Measurements from ENCODE around the gene RAB11FIP2. TPM values are rescaled to one million over a fixed set of nuclear protein-coding genes. Genes with fewer than 3 reads are reported as not detected.

The RAB11FIP2 gene, protein sequence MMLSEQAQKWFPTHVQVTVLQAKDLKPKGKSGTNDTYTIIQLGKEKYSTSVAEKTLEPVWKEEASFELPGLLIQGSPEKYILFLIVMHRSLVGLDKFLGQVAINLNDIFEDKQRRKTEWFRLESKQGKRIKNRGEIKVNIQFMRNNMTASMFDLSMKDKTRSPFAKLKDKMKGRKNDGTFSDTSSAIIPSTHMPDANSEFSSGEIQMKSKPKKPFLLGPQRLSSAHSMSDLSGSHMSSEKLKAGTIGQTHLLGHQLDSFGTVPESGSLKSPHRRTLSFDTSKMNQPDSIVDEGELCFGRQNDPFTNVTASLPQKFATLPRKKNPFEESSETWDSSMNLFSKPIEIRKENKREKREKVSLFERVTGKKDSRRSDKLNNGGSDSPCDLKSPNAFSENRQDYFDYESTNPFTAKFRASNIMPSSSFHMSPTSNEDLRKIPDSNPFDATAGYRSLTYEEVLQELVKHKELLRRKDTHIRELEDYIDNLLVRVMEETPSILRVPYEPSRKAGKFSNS
- total RNA-seq (10 to 100 TPM in 1 of 2 donors, 1 to 10 TPM in 1; 8.0 to 11.5 TPM), polyA plus RNA-seq (1 to 10 TPM; 3.0 to 4.0 TPM)

DNA sequence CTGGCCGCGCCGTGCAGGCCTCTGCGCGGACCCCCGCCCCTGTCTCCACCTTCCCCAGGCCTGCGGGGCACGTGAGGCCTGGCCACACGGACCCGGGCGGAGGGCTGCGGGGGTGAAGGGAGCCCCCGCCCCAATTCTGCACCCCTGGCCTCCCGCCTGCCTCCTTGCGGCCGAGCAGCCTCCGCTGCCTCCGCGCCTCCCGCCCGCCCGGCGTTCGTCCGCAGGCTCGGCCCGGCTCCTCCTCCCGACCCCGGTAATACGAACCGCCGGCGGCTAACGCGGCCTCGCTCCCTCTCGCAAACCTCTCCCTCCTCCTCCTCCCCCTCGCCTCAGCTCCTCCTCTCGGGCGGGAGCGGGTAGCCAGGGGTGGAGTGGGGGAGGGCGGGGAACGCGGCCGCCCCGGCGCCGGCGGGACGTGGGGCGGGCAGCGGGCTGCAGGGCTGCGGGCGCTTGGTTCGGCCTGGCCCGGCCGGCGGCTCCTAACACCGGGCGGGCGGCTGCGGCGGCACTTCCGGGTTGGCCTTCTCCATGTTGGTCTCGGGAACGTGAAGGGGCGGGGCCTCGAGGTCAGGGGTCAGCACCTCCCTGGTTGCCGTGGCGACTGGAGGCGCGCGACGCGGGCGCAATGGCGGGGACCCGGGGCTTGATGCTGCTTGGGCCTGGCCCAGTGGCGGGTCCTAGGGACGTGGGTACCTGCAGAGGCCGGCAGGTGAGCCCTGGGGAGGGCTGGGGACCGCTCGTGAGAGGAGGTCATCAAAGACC, at the start of gene RAB11FIP2:
RAB11FIP2 (minus strand) TSS at position 547 of the 762 bp plus-strand sequence. CDS start 778 bp downstream, outside the sequence.
- Histone ChIP-seq H3K9me3 (ENCODE audit: control insufficient read depth in 4 of 4, low read length in 3 of 4) (no peaks in the 10 kb centered on the region), H3K27ac (ENCODE audit: low read depth in 1 of 2, low read length in 2 of 2) (peak within 1 kb of the TSS; percentile 75 to 78), H3K27me3 (ENCODE audit: control insufficient read depth in 4 of 4, insufficient read depth in 4 of 4, low read length in 3 of 4) (no peaks in the 10 kb centered on the region), H3K36me3 (ENCODE audit: control insufficient read depth in 4 of 4, insufficient read depth in 3 of 4, low read depth in 1 of 4, low read length in 3 of 4) (no peaks in the 10 kb centered on the region), H3K4me1 (ENCODE audit: control insufficient read depth in 4 of 4, insufficient read depth in 4 of 4, low read length in 3 of 4) (peaks cover 3 to 27% (median 10%) of the 10 kb centered on the region in 4 donors), H3K4me3 (ENCODE audit: low read depth in 1 of 3, low read length in 3 of 3) (peak within 1 kb of the TSS; percentile 74 to 89 (median 84)), H3K9ac (ENCODE audit: low read depth in 1 of 2, low read length in 2 of 2) (peak within 1 kb of the TSS; percentile 42 to 61)
- under 1% methylated on average over 83 of the region's 83 CpGs for WGBS
- TF ChIP-seq YY1 (IDR thresholded peaks at IDR 0.05), result peak; percentile 94
- no peak for TF ChIP-seq FOXA1 (IDR thresholded peaks at IDR 0.05)
- no peak for TF ChIP-seq RXRA (IDR thresholded peaks at IDR 0.05)
- no peak for TF ChIP-seq HNF4G (IDR thresholded peaks at IDR 0.05)
- TF ChIP-seq GABPA (IDR thresholded peaks at IDR 0.05 in 1 of 2, conservative IDR thresholded peaks at IDR 0.05 in 1 of 2), result peak in 1 of 2 donors; percentile 35
- TF ChIP-seq, protein P1, sequence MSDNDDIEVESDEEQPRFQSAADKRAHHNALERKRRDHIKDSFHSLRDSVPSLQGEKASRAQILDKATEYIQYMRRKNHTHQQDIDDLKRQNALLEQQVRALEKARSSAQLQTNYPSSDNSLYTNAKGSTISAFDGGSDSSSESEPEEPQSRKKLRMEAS (IDR thresholded peaks at IDR 0.05), result no peak
- peak; percentile 47 for TF ChIP-seq NR2F2 (IDR thresholded peaks at IDR 0.05)
- TF ChIP-seq, protein P2, sequence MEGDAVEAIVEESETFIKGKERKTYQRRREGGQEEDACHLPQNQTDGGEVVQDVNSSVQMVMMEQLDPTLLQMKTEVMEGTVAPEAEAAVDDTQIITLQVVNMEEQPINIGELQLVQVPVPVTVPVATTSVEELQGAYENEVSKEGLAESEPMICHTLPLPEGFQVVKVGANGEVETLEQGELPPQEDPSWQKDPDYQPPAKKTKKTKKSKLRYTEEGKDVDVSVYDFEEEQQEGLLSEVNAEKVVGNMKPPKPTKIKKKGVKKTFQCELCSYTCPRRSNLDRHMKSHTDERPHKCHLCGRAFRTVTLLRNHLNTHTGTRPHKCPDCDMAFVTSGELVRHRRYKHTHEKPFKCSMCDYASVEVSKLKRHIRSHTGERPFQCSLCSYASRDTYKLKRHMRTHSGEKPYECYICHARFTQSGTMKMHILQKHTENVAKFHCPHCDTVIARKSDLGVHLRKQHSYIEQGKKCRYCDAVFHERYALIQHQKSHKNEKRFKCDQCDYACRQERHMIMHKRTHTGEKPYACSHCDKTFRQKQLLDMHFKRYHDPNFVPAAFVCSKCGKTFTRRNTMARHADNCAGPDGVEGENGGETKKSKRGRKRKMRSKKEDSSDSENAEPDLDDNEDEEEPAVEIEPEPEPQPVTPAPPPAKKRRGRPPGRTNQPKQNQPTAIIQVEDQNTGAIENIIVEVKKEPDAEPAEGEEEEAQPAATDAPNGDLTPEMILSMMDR (IDR thresholded peaks at IDR 0.05; ENCODE audit: low read depth, low read length, missing input control), result no peak
- no peak for TF ChIP-seq SP1 (IDR thresholded peaks at IDR 0.05)
- TF ChIP-seq, protein P3, sequence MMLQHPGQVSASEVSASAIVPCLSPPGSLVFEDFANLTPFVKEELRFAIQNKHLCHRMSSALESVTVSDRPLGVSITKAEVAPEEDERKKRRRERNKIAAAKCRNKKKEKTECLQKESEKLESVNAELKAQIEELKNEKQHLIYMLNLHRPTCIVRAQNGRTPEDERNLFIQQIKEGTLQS (IDR thresholded peaks at IDR 0.05), result no peak
- TF ChIP-seq, protein P4, sequence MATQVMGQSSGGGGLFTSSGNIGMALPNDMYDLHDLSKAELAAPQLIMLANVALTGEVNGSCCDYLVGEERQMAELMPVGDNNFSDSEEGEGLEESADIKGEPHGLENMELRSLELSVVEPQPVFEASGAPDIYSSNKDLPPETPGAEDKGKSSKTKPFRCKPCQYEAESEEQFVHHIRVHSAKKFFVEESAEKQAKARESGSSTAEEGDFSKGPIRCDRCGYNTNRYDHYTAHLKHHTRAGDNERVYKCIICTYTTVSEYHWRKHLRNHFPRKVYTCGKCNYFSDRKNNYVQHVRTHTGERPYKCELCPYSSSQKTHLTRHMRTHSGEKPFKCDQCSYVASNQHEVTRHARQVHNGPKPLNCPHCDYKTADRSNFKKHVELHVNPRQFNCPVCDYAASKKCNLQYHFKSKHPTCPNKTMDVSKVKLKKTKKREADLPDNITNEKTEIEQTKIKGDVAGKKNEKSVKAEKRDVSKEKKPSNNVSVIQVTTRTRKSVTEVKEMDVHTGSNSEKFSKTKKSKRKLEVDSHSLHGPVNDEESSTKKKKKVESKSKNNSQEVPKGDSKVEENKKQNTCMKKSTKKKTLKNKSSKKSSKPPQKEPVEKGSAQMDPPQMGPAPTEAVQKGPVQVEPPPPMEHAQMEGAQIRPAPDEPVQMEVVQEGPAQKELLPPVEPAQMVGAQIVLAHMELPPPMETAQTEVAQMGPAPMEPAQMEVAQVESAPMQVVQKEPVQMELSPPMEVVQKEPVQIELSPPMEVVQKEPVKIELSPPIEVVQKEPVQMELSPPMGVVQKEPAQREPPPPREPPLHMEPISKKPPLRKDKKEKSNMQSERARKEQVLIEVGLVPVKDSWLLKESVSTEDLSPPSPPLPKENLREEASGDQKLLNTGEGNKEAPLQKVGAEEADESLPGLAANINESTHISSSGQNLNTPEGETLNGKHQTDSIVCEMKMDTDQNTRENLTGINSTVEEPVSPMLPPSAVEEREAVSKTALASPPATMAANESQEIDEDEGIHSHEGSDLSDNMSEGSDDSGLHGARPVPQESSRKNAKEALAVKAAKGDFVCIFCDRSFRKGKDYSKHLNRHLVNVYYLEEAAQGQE (IDR thresholded peaks at IDR 0.05), result no peak
- TF ChIP-seq, protein P5, sequence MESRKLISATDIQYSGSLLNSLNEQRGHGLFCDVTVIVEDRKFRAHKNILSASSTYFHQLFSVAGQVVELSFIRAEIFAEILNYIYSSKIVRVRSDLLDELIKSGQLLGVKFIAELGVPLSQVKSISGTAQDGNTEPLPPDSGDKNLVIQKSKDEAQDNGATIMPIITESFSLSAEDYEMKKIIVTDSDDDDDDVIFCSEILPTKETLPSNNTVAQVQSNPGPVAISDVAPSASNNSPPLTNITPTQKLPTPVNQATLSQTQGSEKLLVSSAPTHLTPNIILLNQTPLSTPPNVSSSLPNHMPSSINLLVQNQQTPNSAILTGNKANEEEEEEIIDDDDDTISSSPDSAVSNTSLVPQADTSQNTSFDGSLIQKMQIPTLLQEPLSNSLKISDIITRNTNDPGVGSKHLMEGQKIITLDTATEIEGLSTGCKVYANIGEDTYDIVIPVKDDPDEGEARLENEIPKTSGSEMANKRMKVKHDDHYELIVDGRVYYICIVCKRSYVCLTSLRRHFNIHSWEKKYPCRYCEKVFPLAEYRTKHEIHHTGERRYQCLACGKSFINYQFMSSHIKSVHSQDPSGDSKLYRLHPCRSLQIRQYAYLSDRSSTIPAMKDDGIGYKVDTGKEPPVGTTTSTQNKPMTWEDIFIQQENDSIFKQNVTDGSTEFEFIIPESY (IDR thresholded peaks at IDR 0.05), result no peak
- no peak for TF ChIP-seq RAD21 (IDR thresholded peaks at IDR 0.05)
- TF ChIP-seq JUND (IDR thresholded peaks at IDR 0.05), result no peak
- TF ChIP-seq TAF1 (conservative IDR thresholded peaks at IDR 0.05), result no peak
- no peak for TF ChIP-seq HNF4A (conservative IDR thresholded peaks at IDR 0.05)
- TF ChIP-seq FOXA2 (IDR thresholded peaks at IDR 0.05), result no peak
- no peak for TF ChIP-seq EGR1 (IDR thresholded peaks at IDR 0.05; ENCODE audit: low read depth in 2 of 2)
- DNase-seq (ENCODE audit: low spot score), result peak; percentile 97
